ENCODE measurements around the gene AP4S1.

The AP4S1 gene

DNA sequence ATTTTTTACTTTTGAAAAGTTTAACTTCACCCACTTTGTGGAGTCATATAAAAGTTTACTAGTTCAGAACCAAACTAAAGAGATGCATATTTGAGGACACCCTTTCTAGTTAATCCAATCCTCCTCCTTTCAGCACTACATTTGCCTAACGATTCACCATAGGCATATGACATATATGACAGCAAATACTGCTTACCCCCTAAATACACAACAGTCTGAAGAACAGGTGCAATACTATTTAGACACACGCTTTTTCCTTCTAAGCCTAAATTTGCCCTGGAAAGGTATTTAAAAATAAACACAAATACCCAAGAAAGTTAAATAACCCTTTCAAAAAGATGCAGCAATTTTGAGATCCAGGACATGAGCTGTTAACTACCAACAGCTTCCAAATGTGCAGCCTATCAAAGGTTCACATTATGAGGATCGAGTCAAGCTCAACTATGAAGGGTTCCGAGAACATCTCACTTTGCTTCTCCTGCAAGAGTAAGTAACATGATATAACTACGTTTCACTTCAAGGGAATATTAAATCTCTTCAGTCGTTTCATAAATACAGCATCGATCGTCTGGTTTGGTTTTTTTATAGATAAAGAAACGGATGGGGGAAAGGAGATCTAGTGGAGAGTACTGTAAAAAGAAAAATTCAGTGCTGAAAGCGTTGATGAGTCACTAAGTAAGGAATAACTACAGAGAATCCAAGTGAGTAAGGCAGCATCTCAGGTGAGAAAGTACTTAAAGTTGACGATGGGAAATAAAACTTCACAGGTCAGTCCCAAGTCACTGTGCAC, 677 bp upstream of the AP4S1 start:
- H3K4me3 ChIP-seq (ENCODE audit: low read length in 2 of 2), result peak overlapping the region; percentile 92 to 93
- H3K36me3 ChIP-seq (ENCODE audit: control insufficient read depth in 2 of 2, insufficient read depth in 2 of 2, low read length in 2 of 2), result peaks cover 0 to 7% of the 10 kb centered on the region in 2 donors
- no peaks in the 10 kb centered on the region for H3K27me3 ChIP-seq (ENCODE audit: control insufficient read depth in 2 of 2, insufficient read depth in 2 of 2, low read length in 2 of 2)
- no peaks in the 10 kb centered on the region for H3K9me3 ChIP-seq (ENCODE audit: control insufficient read depth in 2 of 2, low read length in 2 of 2)
- H3K27ac ChIP-seq (ENCODE audit: low read depth in 2 of 2, low read length in 2 of 2), result peak overlapping the region; percentile 96 to 98
- H3K4me1 ChIP-seq (ENCODE audit: control insufficient read depth in 2 of 2, insufficient read depth in 2 of 2, low read length in 2 of 2), result peaks cover 7 to 13% of the 10 kb centered on the region in 2 donors
- peak overlapping the region; percentile 94 to 95 for H3K9ac ChIP-seq (ENCODE audit: low read depth in 1 of 2, low read length in 2 of 2)

DNA sequence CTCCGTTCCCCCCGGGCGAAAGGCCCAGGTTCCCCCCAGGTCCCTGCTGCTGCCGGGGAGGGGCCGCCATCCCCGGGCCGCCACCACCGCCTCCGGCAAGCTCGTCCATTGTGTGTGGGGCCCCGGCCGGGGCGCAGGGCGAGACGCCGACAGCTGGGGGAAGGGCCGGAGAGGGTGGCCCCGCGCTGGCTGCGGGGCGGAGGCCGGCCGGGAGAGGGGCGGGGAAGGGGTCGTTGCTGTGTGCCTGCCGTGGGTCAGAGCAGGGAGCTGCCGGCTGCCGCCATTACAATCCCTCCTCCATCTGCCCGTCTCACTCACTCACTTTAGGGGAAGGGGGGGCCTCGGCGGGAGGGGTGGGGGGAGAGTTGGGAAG, 614 bp downstream of the AP4S1 start, which contains the start of gene STRN3:
Gene STRN3, minus strand, starts transcription at position 303 of the 373 bp plus-strand sequence. Its CDS starts 194 bp downstream, at position 109.
- Histone ChIP-seq H3K4me1 (ENCODE audit: control insufficient read depth in 2 of 2, insufficient read depth in 2 of 2, low read length in 2 of 2) (peaks cover 7 to 13% of the 10 kb centered on the region in 2 donors), H3K27me3 (ENCODE audit: control insufficient read depth in 2 of 2, insufficient read depth in 2 of 2, low read length in 2 of 2) (no peaks in the 10 kb centered on the region), H3K9ac (ENCODE audit: low read depth in 1 of 2, low read length in 2 of 2) (peak within 1 kb of the TSS; percentile 94 to 95), H3K4me3 (ENCODE audit: low read length in 2 of 2) (peak within 1 kb of the TSS; percentile 92 to 93), H3K9me3 (ENCODE audit: control insufficient read depth in 2 of 2, low read length in 2 of 2) (no peaks in the 10 kb centered on the region), H3K36me3 (ENCODE audit: control insufficient read depth in 2 of 2, insufficient read depth in 2 of 2, low read length in 2 of 2) (peaks cover 0 to under 1% of the 10 kb centered on the region in 2 donors), H3K27ac (ENCODE audit: low read depth in 2 of 2, low read length in 2 of 2) (peak within 1 kb of the TSS; percentile 96 to 98)

DNA sequence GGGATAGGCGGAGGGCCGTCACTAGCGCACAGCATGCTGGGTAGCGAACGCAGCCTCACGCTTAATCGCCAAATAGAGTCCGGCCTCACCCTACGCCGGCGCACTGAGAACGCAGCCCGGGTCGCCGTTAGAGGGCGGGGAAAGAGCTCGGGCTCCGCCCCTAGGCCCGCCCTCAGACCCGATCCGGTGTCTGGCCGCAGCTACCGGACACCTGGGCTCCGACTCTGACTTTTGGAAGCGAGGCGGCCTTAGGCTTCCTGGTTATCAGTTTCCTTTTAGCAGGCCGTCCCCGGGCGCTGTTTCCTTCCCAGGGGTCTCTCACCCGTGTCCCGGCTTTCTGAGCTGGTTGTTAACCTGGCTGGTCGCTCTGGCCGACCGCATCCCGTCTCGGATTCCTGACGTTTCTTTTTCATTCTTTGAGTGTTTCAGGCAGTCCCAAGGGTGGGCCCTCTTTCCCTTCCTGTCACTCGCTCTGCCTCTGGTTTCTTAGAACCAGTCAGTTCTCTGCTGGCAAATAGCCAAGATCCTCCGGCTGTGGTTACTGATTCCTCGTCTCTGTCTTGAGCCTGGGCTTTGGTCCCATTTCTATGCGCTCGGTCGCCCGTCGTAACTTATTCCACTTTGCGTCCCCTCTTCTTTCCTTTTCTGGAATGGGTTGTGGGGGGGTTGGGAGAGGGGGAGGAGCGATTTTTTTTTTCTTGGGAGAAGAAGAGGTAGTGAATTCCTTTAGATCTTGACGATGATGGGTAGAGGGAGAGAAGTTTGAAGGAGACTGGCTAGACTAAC, 1.2 kb downstream of the AP4S1 start:
- Histone ChIP-seq H3K9ac (ENCODE audit: low read depth in 1 of 2, low read length in 2 of 2) (peak overlapping the region; percentile 94 to 95), H3K4me1 (ENCODE audit: control insufficient read depth in 2 of 2, insufficient read depth in 2 of 2, low read length in 2 of 2) (peaks cover 7 to 13% of the 10 kb centered on the region in 2 donors)

DNA sequence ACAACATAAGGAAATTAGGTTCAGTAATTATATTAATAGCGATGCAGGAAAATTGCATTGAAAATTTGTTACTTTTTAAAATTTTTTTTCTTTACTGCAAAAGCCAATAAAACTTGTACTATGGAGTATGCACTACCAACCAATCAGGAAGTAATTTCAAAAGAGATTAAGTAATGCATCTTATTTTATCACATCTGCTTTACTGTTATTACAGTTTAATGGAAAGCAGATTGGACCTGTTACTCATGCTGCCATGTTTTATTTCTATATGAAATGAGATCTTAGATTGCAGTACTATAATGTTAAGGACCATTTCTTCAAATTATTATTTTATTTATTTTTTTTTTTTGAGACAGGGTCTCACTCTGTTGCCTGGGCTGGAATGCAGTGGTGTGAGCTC, 2.4 kb downstream of the AP4S1 start:
- peak overlapping the region in 1 of 2 donors; percentile 96 for H3K27ac ChIP-seq (ENCODE audit: low read depth in 2 of 2, low read length in 2 of 2)
- H3K36me3 ChIP-seq (ENCODE audit: control insufficient read depth in 2 of 2, insufficient read depth in 2 of 2, low read length in 2 of 2), result no peaks in the 10 kb centered on the region
- peak overlapping the region; percentile 92 to 93 for H3K4me3 ChIP-seq (ENCODE audit: low read length in 2 of 2)
- no peaks in the 10 kb centered on the region for H3K9me3 ChIP-seq (ENCODE audit: control insufficient read depth in 2 of 2, low read length in 2 of 2)
- H3K4me1 ChIP-seq (ENCODE audit: control insufficient read depth in 2 of 2, insufficient read depth in 2 of 2, low read length in 2 of 2), result peaks cover 7 to 11% of the 10 kb centered on the region in 2 donors
- no peaks in the 10 kb centered on the region for H3K27me3 ChIP-seq (ENCODE audit: control insufficient read depth in 2 of 2, insufficient read depth in 2 of 2, low read length in 2 of 2)
- peak overlapping the region in 1 of 2 donors; percentile 91 for H3K9ac ChIP-seq (ENCODE audit: low read depth in 1 of 2, low read length in 2 of 2)

More for the DNA sequence above, 1.2 kb downstream of the AP4S1 start:
- Histone ChIP-seq H3K36me3 (ENCODE audit: control insufficient read depth in 2 of 2, insufficient read depth in 2 of 2, low read length in 2 of 2) (no peaks in the 10 kb centered on the region), H3K27me3 (ENCODE audit: control insufficient read depth in 2 of 2, insufficient read depth in 2 of 2, low read length in 2 of 2) (no peaks in the 10 kb centered on the region), H3K27ac (ENCODE audit: low read depth in 2 of 2, low read length in 2 of 2) (peak overlapping the region; percentile 96 to 98), H3K4me3 (ENCODE audit: low read length in 2 of 2) (peak overlapping the region; percentile 92 to 93), H3K9me3 (ENCODE audit: control insufficient read depth in 2 of 2, low read length in 2 of 2) (no peaks in the 10 kb centered on the region)

DNA sequence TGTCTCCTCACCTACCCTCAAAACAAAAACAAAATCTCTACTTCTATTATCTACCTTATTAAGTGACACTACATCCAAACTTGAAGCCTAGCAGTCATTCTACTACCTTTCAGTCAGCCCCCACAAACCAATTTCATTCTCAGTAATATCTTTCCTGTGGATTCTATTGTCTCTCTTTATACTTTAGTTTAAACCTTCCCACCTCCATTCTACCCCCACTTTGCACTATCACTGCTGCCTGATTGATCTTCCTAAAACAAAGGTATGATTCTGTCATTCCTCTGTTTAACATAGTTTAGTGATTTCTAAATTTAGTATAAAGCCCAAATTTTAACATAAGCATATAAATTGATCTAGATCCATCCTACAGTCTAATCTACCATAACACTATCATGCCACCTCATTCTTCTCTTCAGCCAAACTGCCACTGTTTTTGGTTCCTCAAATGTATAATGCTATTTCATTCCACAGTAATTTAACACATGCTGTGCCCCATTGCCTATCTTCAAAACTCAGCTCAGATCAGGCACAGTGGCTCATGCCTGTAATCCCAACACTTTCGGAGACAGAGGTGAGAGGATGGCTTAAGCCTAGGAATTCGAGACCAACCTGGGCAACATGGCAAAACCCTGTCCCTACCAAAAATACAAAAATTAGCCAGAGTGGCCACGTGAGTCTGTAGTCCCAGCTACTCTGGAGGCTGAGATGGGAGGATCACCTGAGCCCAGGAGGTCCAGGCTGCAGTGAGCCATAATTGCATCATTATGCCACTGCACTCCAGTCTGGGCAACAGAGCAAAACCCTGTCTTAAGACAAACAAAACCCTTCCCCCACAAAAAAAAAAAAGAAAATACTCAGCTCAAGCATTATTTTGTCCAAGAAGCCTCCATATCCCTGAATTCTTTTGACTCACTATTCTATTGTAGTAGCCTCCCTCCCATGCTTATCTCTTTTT, 3.8 kb downstream of the AP4S1 start:
- Histone ChIP-seq H3K4me3 (ENCODE audit: low read length in 2 of 2) (no peak overlapping the region), H3K9me3 (ENCODE audit: control insufficient read depth in 2 of 2, low read length in 2 of 2) (no peaks in the 10 kb centered on the region)

DNA sequence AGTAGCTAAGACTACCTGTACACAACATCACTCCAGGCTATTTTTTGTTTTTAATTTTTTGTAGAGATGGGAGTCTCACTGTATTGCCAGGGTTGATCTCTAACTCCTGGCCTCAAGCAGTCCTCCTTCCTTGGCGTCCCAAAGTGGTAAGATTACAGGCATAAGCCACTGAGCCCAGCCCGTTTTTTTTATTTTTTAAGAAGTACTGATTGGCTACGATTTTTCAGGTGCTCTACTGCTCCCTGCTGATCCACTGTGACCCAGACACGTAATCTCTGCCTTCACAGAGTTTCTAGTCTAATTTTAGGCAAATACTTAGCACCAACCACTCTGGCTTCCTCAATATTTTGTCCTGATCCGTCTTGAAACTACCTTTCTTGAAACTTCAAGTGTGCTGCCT, 5.0 kb downstream of the AP4S1 start:
- Histone ChIP-seq H3K27ac (ENCODE audit: low read depth in 2 of 2, low read length in 2 of 2) (no peak overlapping the region), H3K36me3 (ENCODE audit: control insufficient read depth in 2 of 2, insufficient read depth in 2 of 2, low read length in 2 of 2) (no peaks in the 10 kb centered on the region), H3K27me3 (ENCODE audit: control insufficient read depth in 2 of 2, insufficient read depth in 2 of 2, low read length in 2 of 2) (no peaks in the 10 kb centered on the region), H3K9ac (ENCODE audit: low read depth in 1 of 2, low read length in 2 of 2) (no peak overlapping the region), H3K9me3 (ENCODE audit: control insufficient read depth in 2 of 2, low read length in 2 of 2) (no peaks in the 10 kb centered on the region), H3K4me1 (ENCODE audit: control insufficient read depth in 2 of 2, insufficient read depth in 2 of 2, low read length in 2 of 2) (peaks cover 0 to 2% of the 10 kb centered on the region in 2 donors), H3K4me3 (ENCODE audit: low read length in 2 of 2) (no peak overlapping the region)

More for the DNA sequence above, 3.8 kb downstream of the AP4S1 start:
- peaks cover 6 to 7% of the 10 kb centered on the region in 2 donors for H3K4me1 ChIP-seq (ENCODE audit: control insufficient read depth in 2 of 2, insufficient read depth in 2 of 2, low read length in 2 of 2)
- no peak overlapping the region for H3K27ac ChIP-seq (ENCODE audit: low read depth in 2 of 2, low read length in 2 of 2)
- no peaks in the 10 kb centered on the region for H3K36me3 ChIP-seq (ENCODE audit: control insufficient read depth in 2 of 2, insufficient read depth in 2 of 2, low read length in 2 of 2)
- H3K9ac ChIP-seq (ENCODE audit: low read depth in 1 of 2, low read length in 2 of 2), result no peak overlapping the region
- H3K27me3 ChIP-seq (ENCODE audit: control insufficient read depth in 2 of 2, insufficient read depth in 2 of 2, low read length in 2 of 2), result no peaks in the 10 kb centered on the region

DNA sequence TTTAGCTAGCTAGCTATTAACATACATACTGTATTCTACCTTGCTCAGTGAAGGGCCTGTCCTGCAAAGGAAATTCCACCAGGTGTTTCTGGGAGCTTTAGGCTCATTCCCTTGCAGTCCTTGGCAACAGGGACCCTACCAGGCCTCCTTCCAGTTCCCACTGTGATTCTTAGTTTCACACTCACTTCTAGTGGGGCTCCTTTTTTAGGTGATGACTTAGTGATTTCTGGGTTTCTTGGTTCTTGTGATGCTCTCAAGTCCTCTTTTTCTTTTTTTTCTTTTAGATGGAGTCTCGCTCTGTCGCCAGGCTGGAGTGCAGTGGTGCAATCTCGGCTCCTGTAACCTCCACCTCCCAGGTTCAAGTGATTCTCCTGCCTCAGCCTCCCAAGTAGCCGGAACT, 11.1 kb downstream of the AP4S1 start:
- H3K4me1 ChIP-seq (ENCODE audit: control insufficient read depth in 2 of 2, insufficient read depth in 2 of 2, low read length in 2 of 2), result peaks cover 0 to 3% of the 10 kb centered on the region in 2 donors
- H3K27me3 ChIP-seq (ENCODE audit: control insufficient read depth in 2 of 2, insufficient read depth in 2 of 2, low read length in 2 of 2), result no peaks in the 10 kb centered on the region
- H3K4me3 ChIP-seq (ENCODE audit: low read length in 2 of 2), result no peak overlapping the region
- H3K36me3 ChIP-seq (ENCODE audit: control insufficient read depth in 2 of 2, insufficient read depth in 2 of 2, low read length in 2 of 2), result no peaks in the 10 kb centered on the region
- H3K9ac ChIP-seq (ENCODE audit: low read depth in 1 of 2, low read length in 2 of 2), result no peak overlapping the region
- no peak overlapping the region for H3K27ac ChIP-seq (ENCODE audit: low read depth in 2 of 2, low read length in 2 of 2)
- H3K9me3 ChIP-seq (ENCODE audit: control insufficient read depth in 2 of 2, low read length in 2 of 2), result no peaks in the 10 kb centered on the region

DNA sequence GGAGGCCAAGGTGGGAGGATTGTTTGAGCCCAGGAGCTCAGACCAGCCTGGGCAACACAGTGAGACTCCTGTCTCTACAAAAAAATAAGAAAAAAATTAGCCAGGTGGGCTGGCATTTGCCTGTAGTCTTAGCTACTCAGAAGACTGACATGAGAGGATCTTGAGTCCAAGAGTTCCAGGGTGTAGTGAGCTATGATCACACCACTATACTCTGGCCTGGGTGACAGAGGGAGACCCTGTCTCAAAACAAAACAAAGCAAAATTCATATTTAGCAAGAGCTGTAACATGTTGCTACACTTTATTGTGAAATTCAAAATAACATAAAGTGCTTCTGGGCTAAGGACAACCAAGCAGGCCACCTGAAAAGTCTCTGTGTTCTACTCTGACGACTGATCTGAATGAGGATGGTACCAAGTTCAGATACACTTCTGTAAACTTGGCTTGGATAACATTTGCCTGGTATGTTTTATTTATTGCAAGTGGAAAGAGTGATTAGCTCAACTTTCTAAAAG, 12.3 kb downstream of the AP4S1 start:
- Histone ChIP-seq H3K9me3 (ENCODE audit: control insufficient read depth in 2 of 2, low read length in 2 of 2) (no peaks in the 10 kb centered on the region), H3K27me3 (ENCODE audit: control insufficient read depth in 2 of 2, insufficient read depth in 2 of 2, low read length in 2 of 2) (no peaks in the 10 kb centered on the region), H3K27ac (ENCODE audit: low read depth in 2 of 2, low read length in 2 of 2) (no peak overlapping the region), H3K36me3 (ENCODE audit: control insufficient read depth in 2 of 2, insufficient read depth in 2 of 2, low read length in 2 of 2) (no peaks in the 10 kb centered on the region), H3K4me3 (ENCODE audit: low read length in 2 of 2) (no peak overlapping the region), H3K4me1 (ENCODE audit: control insufficient read depth in 2 of 2, insufficient read depth in 2 of 2, low read length in 2 of 2) (peaks cover 0 to 3% of the 10 kb centered on the region in 2 donors), H3K9ac (ENCODE audit: low read depth in 1 of 2, low read length in 2 of 2) (no peak overlapping the region)

DNA sequence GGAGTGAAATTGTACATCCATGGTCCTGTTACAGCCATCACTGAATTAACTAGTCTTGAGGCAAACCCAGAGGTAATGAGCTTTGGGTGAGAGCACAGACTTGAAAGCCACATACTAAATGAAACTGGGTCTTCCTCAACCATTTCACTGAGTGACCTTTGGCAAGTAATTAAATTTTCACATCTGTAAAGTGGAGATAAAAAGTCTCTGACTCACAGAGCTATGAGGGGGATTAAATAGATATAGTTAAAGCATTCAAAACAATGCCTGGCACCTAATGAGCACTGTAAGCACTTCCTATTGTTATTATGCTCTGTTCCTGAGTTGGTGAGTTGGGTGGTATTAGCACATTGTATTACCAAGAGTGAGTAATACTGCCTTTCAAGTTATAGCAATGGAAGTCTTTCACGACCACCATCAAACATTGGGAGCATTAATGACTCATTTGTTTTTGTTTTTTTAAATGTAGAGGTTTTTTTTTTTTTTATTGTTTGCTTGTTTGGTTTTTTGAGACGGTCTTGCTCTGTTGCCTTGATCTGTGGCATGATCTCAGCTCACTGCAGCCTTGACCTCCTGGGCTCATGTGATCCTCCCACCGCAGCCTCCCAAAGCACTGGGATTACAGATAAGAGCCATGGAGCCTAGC, 13.2 kb downstream of the AP4S1 start:
- no peak overlapping the region for H3K27ac ChIP-seq (ENCODE audit: low read depth in 2 of 2, low read length in 2 of 2)
- no peaks in the 10 kb centered on the region for H3K36me3 ChIP-seq (ENCODE audit: control insufficient read depth in 2 of 2, insufficient read depth in 2 of 2, low read length in 2 of 2)
- no peak overlapping the region for H3K4me3 ChIP-seq (ENCODE audit: low read length in 2 of 2)
- no peaks in the 10 kb centered on the region for H3K9me3 ChIP-seq (ENCODE audit: control insufficient read depth in 2 of 2, low read length in 2 of 2)
- H3K9ac ChIP-seq (ENCODE audit: low read depth in 1 of 2, low read length in 2 of 2), result no peak overlapping the region
- H3K27me3 ChIP-seq (ENCODE audit: control insufficient read depth in 2 of 2, insufficient read depth in 2 of 2, low read length in 2 of 2), result no peaks in the 10 kb centered on the region
- H3K4me1 ChIP-seq (ENCODE audit: control insufficient read depth in 2 of 2, insufficient read depth in 2 of 2, low read length in 2 of 2), result peaks cover 0 to 3% of the 10 kb centered on the region in 2 donors
